ENCODE data around the gene SAMD14.

The SAMD14 gene

GRCh38 chr17:50129728-50130558 lies at the start of gene SAMD14:
SAMD14 (minus strand) TSS chr17:50130160; CDS start chr17:50124959, 5,201 bp downstream.
- peak; percentile 77 for DNase-seq

GRCh38 chr17:50177983-50178834 lies 48.2 kb upstream of the SAMD14 start:
- DNase-seq: peak; percentile 83

GRCh38 chr17:50177476-50177875 lies 47.5 kb upstream of the SAMD14 start:
- no peak for DNase-seq

- DNase-seq: no peak
These were observed 46.8 kb upstream of the SAMD14 start for GRCh38 chr17:50176559-50177357.

- DNase-seq: peak; percentile 22
These were observed 45.3 kb upstream of the SAMD14 start for GRCh38 chr17:50175035-50175807.

- DNase-seq: no peak
These were observed 44.5 kb upstream of the SAMD14 start for GRCh38 chr17:50174444-50174843.

- no peak for DNase-seq
These were observed 43.5 kb upstream of the SAMD14 start for GRCh38 chr17:50173335-50173941.

GRCh38 chr17:50172936-50173334 lies 43.0 kb upstream of the SAMD14 start:
- DNase-seq: no peak

GRCh38 chr17:50172130-50172529 lies 42.2 kb upstream of the SAMD14 start:
- no peak for DNase-seq

GRCh38 chr17:50171371-50172071 lies 41.6 kb upstream of the SAMD14 start:
- no peak for DNase-seq

- no peak for DNase-seq
These were observed 40.9 kb upstream of the SAMD14 start for GRCh38 chr17:50170662-50171370.

- DNase-seq: no peak
These were observed 40.0 kb upstream of the SAMD14 start for GRCh38 chr17:50169881-50170459.

GRCh38 chr17:50169121-50169764 lies 39.3 kb upstream of the SAMD14 start:
- DNase-seq: peak; percentile 77

- no peak for DNase-seq
These were observed 38.4 kb upstream of the SAMD14 start for GRCh38 chr17:50168319-50168718.

- DNase-seq: no peak
These were observed 37.4 kb upstream of the SAMD14 start for GRCh38 chr17:50167371-50167770.

GRCh38 chr17:50166518-50167181 lies 36.7 kb upstream of the SAMD14 start:
- no peak for DNase-seq

- no peak for DNase-seq
These were observed 36.0 kb upstream of the SAMD14 start, which contains the start of gene SGCA for GRCh38 chr17:50165867-50166517. SGCA (plus strand) TSS chr17:50166005; CDS start chr17:50166041, 36 bp downstream.

- no peak for DNase-seq
These were observed 35.5 kb upstream of the SAMD14 start for GRCh38 chr17:50165466-50165865.

Data from NCI-H82 (cell line).